ENCODE measurements around the gene VPS4A. TPM values are rescaled to one million over a fixed set of nuclear protein-coding genes. Genes with fewer than 3 reads are reported as not detected.

Gene VPS4A
- polyA plus RNA-seq, 1 donor (not counting 4 experiments of a cell fraction or from before 2014, with no cell fraction given): 18.2 TPM

GRCh38 chr16:69330286-69331109 is 19.3 kb downstream of the VPS4A start, which contains the start of gene PDF:
TSS of gene PDF (minus strand) at chr16:69330588. CDS start at chr16:69330570, 18 bp downstream.
- Histone ChIP-seq H3K4me1 (ENCODE audit: control insufficient read depth, extremely low read depth, insufficient read depth, low read length) (peaks cover 15% of the 10 kb centered on the region), H3K9ac (ENCODE audit: control insufficient read depth, extremely low read depth, insufficient read depth, low read length) (peak within 1 kb of the TSS; percentile 82), H3K4me3 (ENCODE audit: control insufficient read depth in 2 of 3, extremely low read depth in 1 of 3, insufficient read depth in 2 of 3, low read depth in 1 of 3, low read length in 3 of 3) (peak within 1 kb of the TSS; percentile 56 to 81 (median 69)), H3K36me3 (ENCODE audit: control insufficient read depth in 2 of 2, extremely low read depth in 1 of 2, insufficient read depth in 2 of 2, low read length in 2 of 2) (peaks cover 17 to 31% of the 10 kb centered on the region in 2 experiments), H3K9me3 (ENCODE audit: control insufficient read depth, low read depth, low read length) (no peaks in the 10 kb centered on the region), H3K27ac (ENCODE audit: control insufficient read depth, insufficient read depth, low read length) (peak within 1 kb of the TSS; percentile 61), H2AFZ (ENCODE audit: control insufficient read depth, low read length) (peak within 1 kb of the TSS; percentile 52), H3K9me1 (ENCODE audit: control insufficient read depth, extremely low read depth, insufficient read depth, low read length) (no peaks in the 10 kb centered on the region), H3K4me2 (ENCODE audit: control insufficient read depth, extremely low read depth, insufficient read depth, low read depth, low read length) (peak within 1 kb of the TSS; percentile 99), H3K27me3 (ENCODE audit: control insufficient read depth, extremely low read depth, insufficient read depth, low read length) (no peaks in the 10 kb centered on the region), H4K20me1 (ENCODE audit: control insufficient read depth, extremely low read depth, insufficient read depth, low read length) (peaks cover 8% of the 10 kb centered on the region), H3K79me2 (ENCODE audit: control insufficient read depth, insufficient read depth, low read length) (peaks cover 46% of the 10 kb centered on the region)
- TF ChIP-seq EZH2 (IDR thresholded peaks at IDR 0.05; ENCODE audit: low read length): no peak
- TF ChIP-seq, protein P1, sequence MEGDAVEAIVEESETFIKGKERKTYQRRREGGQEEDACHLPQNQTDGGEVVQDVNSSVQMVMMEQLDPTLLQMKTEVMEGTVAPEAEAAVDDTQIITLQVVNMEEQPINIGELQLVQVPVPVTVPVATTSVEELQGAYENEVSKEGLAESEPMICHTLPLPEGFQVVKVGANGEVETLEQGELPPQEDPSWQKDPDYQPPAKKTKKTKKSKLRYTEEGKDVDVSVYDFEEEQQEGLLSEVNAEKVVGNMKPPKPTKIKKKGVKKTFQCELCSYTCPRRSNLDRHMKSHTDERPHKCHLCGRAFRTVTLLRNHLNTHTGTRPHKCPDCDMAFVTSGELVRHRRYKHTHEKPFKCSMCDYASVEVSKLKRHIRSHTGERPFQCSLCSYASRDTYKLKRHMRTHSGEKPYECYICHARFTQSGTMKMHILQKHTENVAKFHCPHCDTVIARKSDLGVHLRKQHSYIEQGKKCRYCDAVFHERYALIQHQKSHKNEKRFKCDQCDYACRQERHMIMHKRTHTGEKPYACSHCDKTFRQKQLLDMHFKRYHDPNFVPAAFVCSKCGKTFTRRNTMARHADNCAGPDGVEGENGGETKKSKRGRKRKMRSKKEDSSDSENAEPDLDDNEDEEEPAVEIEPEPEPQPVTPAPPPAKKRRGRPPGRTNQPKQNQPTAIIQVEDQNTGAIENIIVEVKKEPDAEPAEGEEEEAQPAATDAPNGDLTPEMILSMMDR (optimal IDR thresholded peaks at IDR 0.05 in 1 of 3, IDR thresholded peaks at IDR 0.05 in 1 of 3, conservative IDR thresholded peaks at IDR 0.05 in 1 of 3; ENCODE audit: extremely low read depth in 1 of 3, insufficient read depth in 2 of 3, low read length in 3 of 3): no peak
- dilution Hi-C loops (cut with MboI; ENCODE audit: extremely low pct_ligation_motif_present, low sequenced_read_pairs): no loop called here
- DNase-seq (ENCODE audit: low read depth, low spot score) (peak; percentile 46), FAIRE-seq (no peak)

GRCh38 chr16:69334696-69335095 is 23.5 kb downstream of the VPS4A start:
- H3K9ac ChIP-seq (ENCODE audit: control insufficient read depth, extremely low read depth, insufficient read depth, low read length): no peak overlapping the region
- no peaks in the 10 kb centered on the region for H3K9me3 ChIP-seq (ENCODE audit: control insufficient read depth, low read depth, low read length)
- H3K4me2 ChIP-seq (ENCODE audit: control insufficient read depth, extremely low read depth, insufficient read depth, low read depth, low read length): no peak overlapping the region
- DNase-seq (ENCODE audit: low read depth, low spot score) (no peak), FAIRE-seq (no peak)
- peaks cover 16 to 18% of the 10 kb centered on the region in 2 experiments for H3K36me3 ChIP-seq (ENCODE audit: control insufficient read depth in 2 of 2, extremely low read depth in 1 of 2, insufficient read depth in 2 of 2, low read length in 2 of 2)
- H3K79me2 ChIP-seq (ENCODE audit: control insufficient read depth, insufficient read depth, low read length): peaks cover 29% of the 10 kb centered on the region
- no peaks in the 10 kb centered on the region for H3K27me3 ChIP-seq (ENCODE audit: control insufficient read depth, extremely low read depth, insufficient read depth, low read length)
- no peaks in the 10 kb centered on the region for H3K9me1 ChIP-seq (ENCODE audit: control insufficient read depth, extremely low read depth, insufficient read depth, low read length)
- no peaks in the 10 kb centered on the region for H4K20me1 ChIP-seq (ENCODE audit: control insufficient read depth, extremely low read depth, insufficient read depth, low read length)
- no peak overlapping the region for H3K27ac ChIP-seq (ENCODE audit: control insufficient read depth, insufficient read depth, low read length)
- no peak overlapping the region for H2AFZ ChIP-seq (ENCODE audit: control insufficient read depth, low read length)
- no peak for TF ChIP-seq EZH2 (IDR thresholded peaks at IDR 0.05; ENCODE audit: low read length)
- TF ChIP-seq, protein P1 (optimal IDR thresholded peaks at IDR 0.05 in 1 of 3, IDR thresholded peaks at IDR 0.05 in 1 of 3, conservative IDR thresholded peaks at IDR 0.05 in 1 of 3; ENCODE audit: extremely low read depth in 1 of 3, insufficient read depth in 2 of 3, low read length in 3 of 3): no peak
- no peak overlapping the region for H3K4me3 ChIP-seq (ENCODE audit: control insufficient read depth in 2 of 3, extremely low read depth in 1 of 3, insufficient read depth in 2 of 3, low read depth in 1 of 3, low read length in 3 of 3)
- H3K4me1 ChIP-seq (ENCODE audit: control insufficient read depth, extremely low read depth, insufficient read depth, low read length): peaks cover 7% of the 10 kb centered on the region
- dilution Hi-C loops (cut with MboI; ENCODE audit: extremely low pct_ligation_motif_present, low sequenced_read_pairs): no loop called here
